ENCODE measurements around the gene CISD3. TPM values are rescaled to one million over a fixed set of nuclear protein-coding genes. Genes with fewer than 3 reads are reported as not detected.

CISD3 gene
- total and polyA plus RNA-seq, 2 of the 8 experiments (the other 6 are each of a cell fraction or from before 2014, with no cell fraction given), result 9.4 to 11.1 TPM

GRCh38 chr17:38702166-38702915, 27.8 kb upstream of the CISD3 start:
- H2BK12ac ChIP-seq (ENCODE audit: low read depth, low read length), result peak overlapping the region; percentile 53
- 0 out of 2 replicates have a peak overlapping the region, but pooled peaks have one; percentile 43 for H2BK20ac ChIP-seq (ENCODE audit: low read length)
- peak overlapping the region; percentile 40; the same call in 1 of the 2 replicates for H3K18ac ChIP-seq (ENCODE audit: extremely low read depth, low read length)
- peak overlapping the region; percentile 81 to 92 for H3K4me2 ChIP-seq (ENCODE audit: insufficient read depth in 1 of 2, low read depth in 2 of 2, low read length in 2 of 2)
- H3K4me1 ChIP-seq (replicated peaks in 1 of 4; ENCODE audit: control insufficient read depth in 3 of 4, insufficient read depth in 4 of 4, low read length in 3 of 4), result peaks cover 15 to 40% (median 28%) of the 10 kb centered on the region in 4 experiments
- no peaks in the 10 kb centered on the region for H3K79me1 ChIP-seq (ENCODE audit: low read depth, low read length)
- DNase-seq (ENCODE audit: low read depth in 1 of 2, low spot score in 2 of 2) (peak in 1 of 2 experiments; percentile 81), FAIRE-seq (no peak)
- CTCF ChIA-PET (ENCODE audit: partially characterized antibody), result interaction anchor here (0.6 to 1.6 kb wide), 4 partner anchors 18 to 230 kb away, joined by 3 to 5 read pairs (median 4); no protein-coding TSS in a partner anchor
- H3K27ac ChIP-seq (ENCODE audit: low read depth, low read length), result no peak overlapping the region
- H2BK120ac ChIP-seq (replicated peaks; ENCODE audit: low read depth, low read length), result peak overlapping the region; percentile 38
- no peak overlapping the region for H2AK5ac ChIP-seq (ENCODE audit: low read depth, low read length)
- 0 out of 2 replicates have a peak overlapping the region, but pooled peaks have one; percentile 2 for H2BK5ac ChIP-seq (ENCODE audit: low read depth, low read length)
- H4K5ac ChIP-seq (ENCODE audit: insufficient read length, low read depth, low read length), result no peak overlapping the region
- no peaks in the 10 kb centered on the region for H3K79me2 ChIP-seq (ENCODE audit: control insufficient read depth in 1 of 2, insufficient read depth in 2 of 2, low read length in 2 of 2)
- peaks cover 28% of the 10 kb centered on the region for H3K23me2 ChIP-seq (ENCODE audit: low read depth, low read length)
- peak overlapping the region; percentile 82; the same call in 1 of the 2 replicates for H2AFZ ChIP-seq (ENCODE audit: low read length)
- H4K20me1 ChIP-seq (replicated peaks in 1 of 2; ENCODE audit: control insufficient read depth in 1 of 2, insufficient read depth in 2 of 2, low read length in 2 of 2), result peaks cover 5 to 16% of the 10 kb centered on the region in 2 experiments
- peaks cover 30 to 84% (median 76%) of the 10 kb centered on the region in 4 experiments for H3K27me3 ChIP-seq (replicated peaks in 1 of 4; ENCODE audit: control insufficient read depth in 3 of 4, extremely low read depth in 1 of 4, insufficient read depth in 3 of 4, low read length in 3 of 4)
- H4K8ac ChIP-seq (ENCODE audit: extremely low read depth, insufficient read depth, low read length), result no peak overlapping the region; the same call in none of the 2 replicates
- H3K4me3 ChIP-seq (ENCODE audit: extremely low read depth in 1 of 4, insufficient read depth in 2 of 4, low read depth in 3 of 4, low read length in 4 of 4), result peak overlapping the region; percentile 31 to 76 (median 44)
- H2BK15ac ChIP-seq (ENCODE audit: low read length), result no peak overlapping the region
- no peak overlapping the region; a peak in 2 of 7 replicates for H3K9ac ChIP-seq (replicated peaks in 1 of 4; ENCODE audit: extremely low read depth in 1 of 4, low read depth in 3 of 4, low read length in 3 of 4)
- H3K23ac ChIP-seq (ENCODE audit: insufficient read length), result no peak overlapping the region
- no peaks in the 10 kb centered on the region for H3K9me3 ChIP-seq (ENCODE audit: insufficient read depth in 2 of 2, low read depth in 1 of 2, low read length in 1 of 2)
- peak overlapping the region; percentile 71 for H4K91ac ChIP-seq (replicated peaks; ENCODE audit: insufficient read length, low read length)
- H3K4ac ChIP-seq (replicated peaks; ENCODE audit: insufficient read length, low read depth, low read length), result no peak overlapping the region
- H3K14ac ChIP-seq (ENCODE audit: insufficient read length), result no peak overlapping the region
- WGBS, 2 experiments (ENCODE audit: extremely low coverage in 1 of 2, insufficient coverage in 1 of 2, insufficient read length in 1 of 2, insufficient replicate concordance in 2 of 2, low coverage in 1 of 2, low lambda C conversion rate in 2 of 2, missing lambda C conversion rate in 1 of 2), result 2% methylated on average over 53 of the region's 81 CpGs; no CpG with 5 or more reads in 1 of the 2 experiments
- no peak overlapping the region for H3K56ac ChIP-seq (replicated peaks; ENCODE audit: insufficient read length, low read depth, low read length)
- H3K36me3 ChIP-seq (ENCODE audit: control insufficient read depth in 2 of 4, insufficient read depth in 4 of 4, low read length in 3 of 4), result no peaks in the 10 kb centered on the region
- POLR2A ChIA-PET (ENCODE audit: partially characterized antibody), result interaction anchor here (0.6 to 1.9 kb wide), 10 partner anchors 8 to 139 kb away, joined by 3 to 8 read pairs (median 4); no protein-coding TSS in a partner anchor
- TF ChIP-seq SIN3A (conservative IDR thresholded peaks at IDR 0.05 in 1 of 2, IDR thresholded peaks at IDR 0.05 in 1 of 2; ENCODE audit: low read depth in 1 of 2, low read length in 2 of 2) (0 out of 4 replicates have a peak, but pooled peaks of 1 of the 2 experiments have one; percentile 5), GTF2F1 (IDR thresholded peaks at IDR 0.05; ENCODE audit: borderline replicate concordance, low read depth, low read length) (no peak), SP2 (IDR thresholded peaks at IDR 0.05; ENCODE audit: low read length) (no peak), CBX8 (IDR thresholded peaks at IDR 0.05; ENCODE audit: borderline replicate concordance, low read depth, low read length) (0 out of 2 replicates have a peak, but pooled peaks have one; percentile 71), E2F6 (IDR thresholded peaks at IDR 0.05) (peak; percentile 74), SUZ12 (IDR thresholded peaks at IDR 0.05; ENCODE audit: low read length) (no peak), CTCF (IDR thresholded peaks at IDR 0.05; ENCODE audit: control extremely low read depth in 1 of 3, insufficient read depth in 1 of 3, low read depth in 1 of 3, low read length in 3 of 3) (peak in 1 of 3 experiments; percentile 3; a peak in 1 of 4 replicates)

Measured in H1 (cell line).